Measurements from ENCODE around the gene LRIG1. TPM values are rescaled to one million over a fixed set of nuclear protein-coding genes. Genes with fewer than 3 reads are reported as not detected.

LRIG1 gene
- polyA plus RNA-seq, 6 donors from 2014 or later, result 9.8 to 20.7 (median 12.5) TPM

- Mint-ChIP-seq H3K27me3 (no peaks in the 10 kb centered on the region), H3K27ac (peak overlapping the region in 1 of 6 donors; percentile 68), H3K9me3 (no peaks in the 10 kb centered on the region), H3K36me3 (no peaks in the 10 kb centered on the region), H3K4me1 (peaks cover 11 to 36% (median 17%) of the 10 kb centered on the region in 3 donors), H3K4me3 (no peak overlapping the region)
- DNase-seq (no peak), ATAC-seq (ENCODE audit: low read depth in 2 of 2) (no peak)
These were observed 164.5 kb downstream of the LRIG1 start for GRCh38 chr3:66336333-66336766.

- no peak overlapping the region for H3K4me3 Mint-ChIP-seq
- peaks cover 11 to 36% (median 17%) of the 10 kb centered on the region in 3 donors for H3K4me1 Mint-ChIP-seq
- no peak for DNase-seq
- no peaks in the 10 kb centered on the region for H3K27me3 Mint-ChIP-seq
- no peaks in the 10 kb centered on the region for H3K36me3 Mint-ChIP-seq
- peak overlapping the region in 2 of 6 donors; percentile 5 to 63 for H3K27ac Mint-ChIP-seq
- H3K9me3 Mint-ChIP-seq, result no peaks in the 10 kb centered on the region
- ATAC-seq (ENCODE audit: low read depth in 2 of 2), result no peak
These were observed 165.2 kb downstream of the LRIG1 start for GRCh38 chr3:66335671-66336070.
